C4-2B (cell line): ENCODE results near the gene RPL10.
A peak's percentile ranks its signal among the peaks of the same experiment; 100 is the strongest.

ENCODE experiments used
- H3K27ac ChIP-seq: fragments of 450-650 bp; 2 replicates; pipeline ENCODE4 v1.5.1; 2017
- CTCF ChIP-seq: fragments of 450-650 bp; conservative IDR thresholded peaks from 2 replicates; pipeline ENCODE4 v1.5.1; 2017; ENCODE audit warnings: mild to moderate bottlenecking
- ZFX ChIP-seq: fragments of 450-650 bp; IDR thresholded peaks from 2 replicates; pipeline ENCODE4 v1.6.1; 2017

The RPL10 gene

GRCh38 chrX:154428176-154429171 is 30.3 kb downstream of the RPL10 start, which contains the start of gene ATP6AP1:
ATP6AP1 (plus strand) TSS chrX:154428677; CDS start chrX:154428693, 16 bp downstream.
- peak; percentile 56; the same call in 1 of the 2 replicates for TF ChIP-seq ZFX
- TF ChIP-seq CTCF: no peak
- H3K27ac ChIP-seq: peak within 1 kb of the TSS; percentile 88

GRCh38 chrX:154429711-154430110 is 31.5 kb downstream of the RPL10 start:
- TF ChIP-seq ZFX (no peak), CTCF (no peak)
- H3K27ac ChIP-seq: peak overlapping the region; percentile 88; the same call in 1 of the 2 replicates

GRCh38 chrX:154430479-154430878 is 32.3 kb downstream of the RPL10 start:
- H3K27ac ChIP-seq: no peak overlapping the region; the same call in 1 of the 2 replicates
- TF ChIP-seq ZFX (no peak), CTCF (no peak)

- TF ChIP-seq CTCF (no peak), ZFX (no peak)
- no peak overlapping the region; the same call in 1 of the 2 replicates for H3K27ac ChIP-seq
Observed at GRCh38 chrX:154430916-154431315, 32.7 kb downstream of the RPL10 start.

GRCh38 chrX:154431341-154431740 is 33.2 kb downstream of the RPL10 start:
- TF ChIP-seq CTCF: no peak
- TF ChIP-seq ZFX: no peak
- no peak overlapping the region; the same call in 1 of the 2 replicates for H3K27ac ChIP-seq

GRCh38 chrX:154432210-154432609 is 34.0 kb downstream of the RPL10 start:
- no peak for TF ChIP-seq CTCF
- no peak overlapping the region for H3K27ac ChIP-seq

GRCh38 chrX:154433605-154434004 is 35.4 kb downstream of the RPL10 start:
- H3K27ac ChIP-seq: no peak overlapping the region
- TF ChIP-seq ZFX (no peak), CTCF (no peak)
